GM12875 (cell line): Measurements from ENCODE around the gene KMT2A.

ENCODE experiments used
- H3K4me3 ChIP-seq: one replicate; pipeline ENCODE4 v1.5.1; 2011; ENCODE audit warnings: low read depth, low read length, control low read depth
- TF ChIP-seq, protein P1 (sequence below): IDR thresholded peaks from 2 replicates; pipeline ENCODE4 v1.5.1; 2011; ENCODE audit warnings: low read depth, mild to moderate bottlenecking, control low read depth, inconsistent platforms, low read length, moderate library complexity, borderline replicate concordance; ENCODE audit not compliant: insufficient read depth

KMT2A gene

DNA sequence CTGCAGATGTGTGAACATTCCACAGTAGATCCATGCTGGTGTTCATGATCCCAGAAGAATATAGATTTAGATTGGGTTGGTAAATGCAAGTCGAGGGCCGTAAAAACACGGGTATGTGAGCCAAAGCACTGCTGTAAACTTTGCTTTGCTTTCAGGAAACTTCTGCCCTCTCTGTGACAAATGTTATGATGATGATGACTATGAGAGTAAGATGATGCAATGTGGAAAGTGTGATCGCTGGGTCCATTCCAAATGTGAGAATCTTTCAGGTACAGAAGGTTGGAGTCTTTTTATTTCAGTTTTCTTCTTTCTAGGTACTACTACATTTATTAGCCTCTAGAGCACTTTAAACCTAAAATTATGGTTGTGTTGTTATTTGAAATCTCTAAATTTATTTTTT, 54.7 kb downstream of the KMT2A start:
- TF ChIP-seq, protein P1, sequence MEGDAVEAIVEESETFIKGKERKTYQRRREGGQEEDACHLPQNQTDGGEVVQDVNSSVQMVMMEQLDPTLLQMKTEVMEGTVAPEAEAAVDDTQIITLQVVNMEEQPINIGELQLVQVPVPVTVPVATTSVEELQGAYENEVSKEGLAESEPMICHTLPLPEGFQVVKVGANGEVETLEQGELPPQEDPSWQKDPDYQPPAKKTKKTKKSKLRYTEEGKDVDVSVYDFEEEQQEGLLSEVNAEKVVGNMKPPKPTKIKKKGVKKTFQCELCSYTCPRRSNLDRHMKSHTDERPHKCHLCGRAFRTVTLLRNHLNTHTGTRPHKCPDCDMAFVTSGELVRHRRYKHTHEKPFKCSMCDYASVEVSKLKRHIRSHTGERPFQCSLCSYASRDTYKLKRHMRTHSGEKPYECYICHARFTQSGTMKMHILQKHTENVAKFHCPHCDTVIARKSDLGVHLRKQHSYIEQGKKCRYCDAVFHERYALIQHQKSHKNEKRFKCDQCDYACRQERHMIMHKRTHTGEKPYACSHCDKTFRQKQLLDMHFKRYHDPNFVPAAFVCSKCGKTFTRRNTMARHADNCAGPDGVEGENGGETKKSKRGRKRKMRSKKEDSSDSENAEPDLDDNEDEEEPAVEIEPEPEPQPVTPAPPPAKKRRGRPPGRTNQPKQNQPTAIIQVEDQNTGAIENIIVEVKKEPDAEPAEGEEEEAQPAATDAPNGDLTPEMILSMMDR: no peak
- no peak overlapping the region for H3K4me3 ChIP-seq

DNA sequence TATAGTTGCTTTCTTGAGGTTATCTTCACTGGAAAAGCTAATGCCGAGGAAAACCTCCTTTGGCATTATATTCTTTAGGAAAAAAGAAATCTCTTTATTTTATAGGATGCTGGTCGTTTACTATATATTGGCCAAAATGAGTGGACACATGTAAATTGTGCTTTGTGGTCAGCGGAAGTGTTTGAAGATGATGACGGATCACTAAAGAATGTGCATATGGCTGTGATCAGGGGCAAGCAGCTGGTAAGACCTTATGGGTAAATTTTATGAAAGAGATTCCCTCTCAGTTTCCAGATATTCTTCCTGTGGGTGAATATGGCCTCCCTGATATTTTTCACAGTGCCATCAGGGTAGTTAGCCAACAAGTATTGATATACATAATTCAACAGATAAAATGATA, 61.5 kb downstream of the KMT2A start:
- TF ChIP-seq, protein P1: no peak

DNA sequence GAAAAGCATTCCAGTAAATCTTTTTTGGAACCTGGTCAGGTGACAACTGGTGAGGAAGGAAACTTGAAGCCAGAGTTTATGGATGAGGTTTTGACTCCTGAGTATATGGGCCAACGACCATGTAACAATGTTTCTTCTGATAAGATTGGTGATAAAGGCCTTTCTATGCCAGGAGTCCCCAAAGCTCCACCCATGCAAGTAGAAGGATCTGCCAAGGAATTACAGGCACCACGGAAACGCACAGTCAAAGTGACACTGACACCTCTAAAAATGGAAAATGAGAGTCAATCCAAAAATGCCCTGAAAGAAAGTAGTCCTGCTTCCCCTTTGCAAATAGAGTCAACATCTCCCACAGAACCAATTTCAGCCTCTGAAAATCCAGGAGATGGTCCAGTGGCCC, 66.9 kb downstream of the KMT2A start:
- H3K4me3 ChIP-seq: no peak overlapping the region
- TF ChIP-seq, protein P1: no peak

More for the DNA sequence above, 61.5 kb downstream of the KMT2A start:
- no peak overlapping the region for H3K4me3 ChIP-seq

DNA sequence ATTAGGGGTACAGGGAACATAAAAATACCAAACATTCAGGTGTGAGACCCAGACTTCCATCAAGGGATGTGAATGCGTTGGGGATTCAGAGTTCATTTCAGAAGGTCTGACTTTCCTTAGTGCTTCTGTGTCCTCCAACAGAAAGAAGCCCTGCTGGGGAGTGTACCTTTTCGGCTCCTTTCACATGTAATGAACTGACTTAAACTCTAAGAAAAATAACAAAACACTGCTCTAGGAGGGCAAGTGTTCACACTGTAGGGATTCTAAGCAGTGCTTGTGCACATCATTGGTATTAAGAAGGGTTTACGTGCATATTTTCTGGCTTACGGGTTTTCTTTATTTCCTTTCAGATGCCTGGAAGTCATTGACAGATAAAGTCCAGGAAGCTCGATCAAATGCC, 75.3 kb downstream of the KMT2A start:
- H3K4me3 ChIP-seq: no peak overlapping the region
- TF ChIP-seq, protein P1: no peak

DNA sequence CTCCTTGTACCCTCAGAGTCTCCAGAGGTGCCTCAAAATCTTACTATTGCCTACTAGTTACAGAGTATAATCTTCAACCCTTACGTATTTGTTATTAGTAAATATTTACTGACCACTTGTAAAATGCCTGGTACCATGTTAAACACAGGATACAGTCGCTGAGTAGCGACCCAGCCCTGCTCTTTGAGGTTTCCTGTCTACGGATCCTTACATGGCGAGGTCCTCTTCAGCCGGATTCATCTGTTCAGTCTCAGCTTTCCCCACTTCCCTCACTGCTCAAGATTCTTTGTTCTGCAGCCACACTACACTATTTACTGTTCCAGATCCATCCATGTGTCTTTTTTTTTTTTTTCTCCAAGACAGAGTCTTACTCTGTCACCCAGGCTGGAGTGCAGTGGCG, 77.8 kb downstream of the KMT2A start:
- TF ChIP-seq, protein P1: no peak

DNA sequence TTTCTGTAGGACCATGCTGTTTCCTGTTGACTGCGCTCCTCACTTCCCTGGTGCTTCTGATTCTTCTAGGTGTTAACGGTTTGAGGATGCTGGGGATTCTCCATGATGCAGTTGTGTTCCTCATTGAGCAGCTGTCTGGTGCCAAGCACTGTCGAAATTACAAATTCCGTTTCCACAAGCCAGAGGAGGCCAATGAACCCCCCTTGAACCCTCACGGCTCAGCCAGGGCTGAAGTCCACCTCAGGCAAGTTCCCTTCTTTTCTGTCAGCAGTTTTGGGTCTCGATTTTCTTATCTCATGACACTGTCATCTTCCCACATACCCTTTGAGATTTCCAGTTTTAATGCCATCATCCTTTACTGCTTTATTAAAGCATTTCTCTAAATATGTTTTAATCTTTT, 83.3 kb downstream of the KMT2A start:
- no peak overlapping the region for H3K4me3 ChIP-seq
- TF ChIP-seq, protein P1: no peak

More for the DNA sequence above, 77.8 kb downstream of the KMT2A start:
- H3K4me3 ChIP-seq: no peak overlapping the region

DNA sequence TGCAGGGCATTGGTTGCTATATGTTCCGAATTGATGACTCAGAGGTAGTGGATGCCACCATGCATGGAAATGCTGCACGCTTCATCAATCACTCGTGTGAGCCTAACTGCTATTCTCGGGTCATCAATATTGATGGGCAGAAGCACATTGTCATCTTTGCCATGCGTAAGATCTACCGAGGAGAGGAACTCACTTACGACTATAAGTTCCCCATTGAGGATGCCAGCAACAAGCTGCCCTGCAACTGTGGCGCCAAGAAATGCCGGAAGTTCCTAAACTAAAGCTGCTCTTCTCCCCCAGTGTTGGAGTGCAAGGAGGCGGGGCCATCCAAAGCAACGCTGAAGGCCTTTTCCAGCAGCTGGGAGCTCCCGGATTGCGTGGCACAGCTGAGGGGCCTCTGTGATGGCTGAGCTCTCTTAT, 85.6 kb downstream of the KMT2A start:
- no peak overlapping the region for H3K4me3 ChIP-seq
- TF ChIP-seq, protein P1: no peak
